HEK293 (cell line): Measurements from ENCODE around the gene MKNK2.

ENCODE experiments used
- CTCF ChIP-seq: fragments of 450-650 bp; formaldehyde crosslinking; IDR thresholded peaks from 2 replicates; pipeline ENCODE4 v1.5.1; 2016; ENCODE audit warnings: missing biosample characterization, missing genetic modification characterization
- KLF10 ChIP-seq: fragments of 450-650 bp; IDR thresholded peaks from 2 replicates; pipeline ENCODE4 v1.5.1; 2018; ENCODE audit warnings: missing biosample characterization, mild to moderate bottlenecking, missing genetic modification characterization
- PBX3 ChIP-seq: sonication (generic); formaldehyde crosslinking; IDR thresholded peaks from 2 replicates; pipeline ENCODE4 v1.8.1; 2022; ENCODE audit warnings: mild to moderate bottlenecking, moderate library complexity, missing genetic modification reagents
- SETDB1 ChIP-seq: IDR thresholded peaks from one replicate; pipeline ENCODE4 v1.6.1; 2017; ENCODE audit warnings: mild to moderate bottlenecking, low read length, moderate library complexity, mixed read lengths; ENCODE audit not compliant: insufficient read length
- ZNF114 ChIP-seq: fragments of 450-650 bp; formaldehyde crosslinking; IDR thresholded peaks from 2 replicates; pipeline ENCODE4 v1.5.0; 2017; ENCODE audit warnings: missing biosample characterization, missing genetic modification characterization
- ZNF175 ChIP-seq: fragments of 450-650 bp; formaldehyde crosslinking; IDR thresholded peaks from 2 replicates; pipeline ENCODE4 v1.5.1; 2016; ENCODE audit warnings: missing biosample characterization, missing genetic modification characterization
- ZNF324 ChIP-seq: fragments of 450-650 bp; formaldehyde crosslinking; IDR thresholded peaks from 2 replicates; pipeline ENCODE4 v1.5.1; 2016; ENCODE audit warnings: missing biosample characterization, missing genetic modification characterization
- ZNF423 ChIP-seq: fragments of 450-650 bp; formaldehyde crosslinking; IDR thresholded peaks from 2 replicates; pipeline ENCODE4 v1.5.1; 2016; ENCODE audit warnings: missing biosample characterization, missing genetic modification characterization
- ZSCAN30 ChIP-seq: fragments of 450-650 bp; IDR thresholded peaks from 2 replicates; pipeline ENCODE4 v1.5.1; 2018; ENCODE audit warnings: missing biosample characterization, mild to moderate bottlenecking, missing genetic modification characterization, moderate library complexity
- TF ChIP-seq, protein P1 (sequence below): fragments of 450-650 bp; formaldehyde crosslinking; IDR thresholded peaks from 2 replicates; pipeline ENCODE4 v1.5.1; 2016; ENCODE audit warnings: missing biosample characterization, missing genetic modification characterization, low read depth

GRCh38 chr19:2081873-2082810 is 31.1 kb upstream of the MKNK2 start:
- TF ChIP-seq CTCF (tag by site-specific recombination) (no peak), ZNF114 (no peak), KLF10 (tag by site-specific recombination) (no peak), ZNF324 (tag by site-specific recombination) (no peak), PBX3 (no peak), ZNF175 (tag by site-specific recombination) (no peak), SETDB1 (no peak), ZSCAN30 (tag by site-specific recombination) (no peak), ZNF423 (no peak)
- TF ChIP-seq, protein P1, sequence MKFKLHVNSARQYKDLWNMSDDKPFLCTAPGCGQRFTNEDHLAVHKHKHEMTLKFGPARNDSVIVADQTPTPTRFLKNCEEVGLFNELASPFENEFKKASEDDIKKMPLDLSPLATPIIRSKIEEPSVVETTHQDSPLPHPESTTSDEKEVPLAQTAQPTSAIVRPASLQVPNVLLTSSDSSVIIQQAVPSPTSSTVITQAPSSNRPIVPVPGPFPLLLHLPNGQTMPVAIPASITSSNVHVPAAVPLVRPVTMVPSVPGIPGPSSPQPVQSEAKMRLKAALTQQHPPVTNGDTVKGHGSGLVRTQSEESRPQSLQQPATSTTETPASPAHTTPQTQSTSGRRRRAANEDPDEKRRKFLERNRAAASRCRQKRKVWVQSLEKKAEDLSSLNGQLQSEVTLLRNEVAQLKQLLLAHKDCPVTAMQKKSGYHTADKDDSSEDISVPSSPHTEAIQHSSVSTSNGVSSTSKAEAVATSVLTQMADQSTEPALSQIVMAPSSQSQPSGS (tag by site-specific recombination) = no peak
